DND-41 (cell line): Measurements from ENCODE around the gene PNPLA1.

ENCODE experiments used
- ATAC-seq: fragments of 200-7000 bp; cut with Tn5 transposase; 3 replicates; pipeline ENCODE4 v1.9.1; 2021; ENCODE audit warnings: low read depth; ENCODE audit not compliant: insufficient read depth
- DNase-seq: peaks from one replicate; pipeline ENCODE4 v3.0.0-alpha.2; 2020
- H2AFZ ChIP-seq: 2 replicates; pipeline ENCODE4 v1.6.0; 2012; ENCODE audit warnings: low read depth, low read length
- H3K27ac ChIP-seq: 2 replicates; pipeline ENCODE4 v1.5.1; 2012; ENCODE audit warnings: low read length, inconsistent platforms
- H3K27me3 ChIP-seq: fragments of 200-600 bp; sonication (generic); 2 replicates; pipeline ENCODE4 v1.6.0; 2012; ENCODE audit warnings: low read length, mild to moderate bottlenecking, inconsistent platforms; ENCODE audit not compliant: insufficient read depth, poor library complexity
- H3K36me3 ChIP-seq: 2 replicates; pipeline ENCODE4 v1.5.1; 2012; ENCODE audit warnings: low read length, inconsistent platforms; ENCODE audit not compliant: insufficient read depth
- H3K4me1 ChIP-seq: 2 replicates; pipeline ENCODE4 v1.5.1; 2012; ENCODE audit warnings: mild to moderate bottlenecking, low read length; ENCODE audit not compliant: insufficient read depth
- H3K4me2 ChIP-seq: 2 replicates; pipeline ENCODE4 v1.6.0; 2012; ENCODE audit warnings: mild to moderate bottlenecking, moderate library complexity, low read length, inconsistent platforms; ENCODE audit not compliant: insufficient read depth
- H3K4me3 ChIP-seq, 2 experiments: fragments of 200-600 bp in 1 of 2; shearing (Covaris generic) in 1 of 2; 2 replicates each; pipeline ENCODE4 v1.5.1; 2012 to 2016; ENCODE audit warnings: inconsistent platforms in 2 of 2, low read length in 2 of 2, mild to moderate bottlenecking in 2 of 2, low read depth in 1 of 2, moderate library complexity in 1 of 2
- H3K79me2 ChIP-seq: 2 replicates; pipeline ENCODE4 v1.6.0; 2012; ENCODE audit warnings: low read length, inconsistent platforms; ENCODE audit not compliant: insufficient read depth
- H3K9ac ChIP-seq: 2 replicates; pipeline ENCODE4 v1.6.0; 2012; ENCODE audit warnings: low read depth, mild to moderate bottlenecking, inconsistent platforms, low read length, moderate library complexity
- H3K9me3 ChIP-seq: 2 replicates; pipeline ENCODE4 v1.5.1; 2012; ENCODE audit warnings: low read length, moderate library complexity, mild to moderate bottlenecking, inconsistent platforms; ENCODE audit not compliant: insufficient read depth, severe bottlenecking
- H4K20me1 ChIP-seq: 2 replicates; pipeline ENCODE4 v1.6.0; 2012; ENCODE audit warnings: low read length; ENCODE audit not compliant: insufficient read depth
- EZH2 ChIP-seq: IDR thresholded peaks from 3 replicates; pipeline ENCODE4 v1.6.1; 2012; ENCODE audit warnings: borderline replicate concordance, low read depth, mild to moderate bottlenecking, moderate library complexity, low read length, inconsistent platforms; ENCODE audit not compliant: severe bottlenecking
- TF ChIP-seq, protein P1 (sequence below): IDR thresholded peaks from 2 replicates; pipeline ENCODE4 v1.5.1; 2012; ENCODE audit warnings: borderline replicate concordance, low read length, moderate library complexity, mild to moderate bottlenecking; ENCODE audit not compliant: poor library complexity, severe bottlenecking; ENCODE audit errors: extremely low read depth

Gene PNPLA1, protein sequence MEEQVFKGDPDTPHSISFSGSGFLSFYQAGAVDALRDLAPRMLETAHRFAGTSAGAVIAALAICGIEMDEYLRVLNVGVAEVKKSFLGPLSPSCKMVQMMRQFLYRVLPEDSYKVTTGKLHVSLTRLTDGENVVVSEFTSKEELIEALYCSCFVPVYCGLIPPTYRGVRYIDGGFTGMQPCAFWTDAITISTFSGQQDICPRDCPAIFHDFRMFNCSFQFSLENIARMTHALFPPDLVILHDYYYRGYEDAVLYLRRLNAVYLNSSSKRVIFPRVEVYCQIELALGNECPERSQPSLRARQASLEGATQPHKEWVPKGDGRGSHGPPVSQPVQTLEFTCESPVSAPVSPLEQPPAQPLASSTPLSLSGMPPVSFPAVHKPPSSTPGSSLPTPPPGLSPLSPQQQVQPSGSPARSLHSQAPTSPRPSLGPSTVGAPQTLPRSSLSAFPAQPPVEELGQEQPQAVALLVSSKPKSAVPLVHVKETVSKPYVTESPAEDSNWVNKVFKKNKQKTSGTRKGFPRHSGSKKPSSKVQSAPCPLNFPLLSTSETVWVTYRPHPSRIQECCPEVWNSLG

DNA sequence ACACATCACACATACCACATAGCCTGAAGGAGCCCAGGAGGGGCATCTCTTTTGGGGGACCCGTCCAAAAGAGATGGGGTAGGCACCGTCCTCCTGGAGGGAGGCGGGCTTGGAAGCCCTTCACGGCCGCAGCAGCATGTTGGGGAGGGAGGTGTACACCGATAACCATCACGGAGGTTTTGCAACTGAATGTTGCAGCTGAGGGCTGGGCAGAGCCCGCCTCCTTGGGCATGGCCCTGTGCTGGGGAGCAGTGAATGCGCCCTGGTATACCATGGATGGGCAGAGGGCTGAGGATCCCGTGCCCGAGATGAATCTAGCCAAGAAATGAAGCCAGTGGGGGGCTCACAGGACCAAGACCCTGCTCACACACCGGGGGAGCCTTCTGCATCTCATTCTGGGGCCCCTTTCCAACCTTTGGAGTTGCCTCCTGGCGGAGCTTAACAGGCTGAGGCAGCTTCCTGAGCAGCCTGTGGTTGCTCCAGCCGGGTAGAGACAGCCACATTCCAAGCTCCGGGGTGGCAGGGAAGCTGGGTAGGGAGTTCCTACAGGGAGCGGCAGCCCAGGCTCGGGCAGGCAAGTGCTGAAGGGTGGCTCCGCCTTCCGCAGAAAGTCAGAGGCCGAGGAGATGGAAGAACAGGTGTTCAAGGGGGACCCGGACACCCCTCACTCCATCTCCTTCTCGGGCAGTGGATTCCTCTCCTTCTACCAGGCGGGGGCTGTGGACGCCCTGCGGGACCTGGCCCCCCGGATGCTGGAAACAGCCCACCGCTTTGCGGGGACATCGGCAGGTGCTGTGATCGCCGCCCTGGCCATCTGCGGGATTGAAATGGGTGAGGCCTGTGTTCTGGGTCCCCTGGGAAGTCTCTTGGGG, at the start of gene PNPLA1:
PNPLA1 (plus strand) TSS at position 227 of the 872 bp plus-strand sequence; CDS start at position 627, 400 bp downstream.
- ATAC-seq, result no peak
- Histone ChIP-seq H4K20me1 (no peaks in the 10 kb centered on the region), H3K4me2 (no peak within 1 kb of the TSS), H3K4me3 (no peak within 1 kb of the TSS), H3K4me1 (no peaks in the 10 kb centered on the region), H2AFZ (no peak within 1 kb of the TSS), H3K36me3 (no peaks in the 10 kb centered on the region), H3K27me3 (peaks cover 14% of the 10 kb centered on the region), H3K9me3 (peaks cover 8% of the 10 kb centered on the region), H3K9ac (no peak within 1 kb of the TSS), H3K79me2 (no peaks in the 10 kb centered on the region), H3K27ac (no peak within 1 kb of the TSS)
- TF ChIP-seq, protein P1, sequence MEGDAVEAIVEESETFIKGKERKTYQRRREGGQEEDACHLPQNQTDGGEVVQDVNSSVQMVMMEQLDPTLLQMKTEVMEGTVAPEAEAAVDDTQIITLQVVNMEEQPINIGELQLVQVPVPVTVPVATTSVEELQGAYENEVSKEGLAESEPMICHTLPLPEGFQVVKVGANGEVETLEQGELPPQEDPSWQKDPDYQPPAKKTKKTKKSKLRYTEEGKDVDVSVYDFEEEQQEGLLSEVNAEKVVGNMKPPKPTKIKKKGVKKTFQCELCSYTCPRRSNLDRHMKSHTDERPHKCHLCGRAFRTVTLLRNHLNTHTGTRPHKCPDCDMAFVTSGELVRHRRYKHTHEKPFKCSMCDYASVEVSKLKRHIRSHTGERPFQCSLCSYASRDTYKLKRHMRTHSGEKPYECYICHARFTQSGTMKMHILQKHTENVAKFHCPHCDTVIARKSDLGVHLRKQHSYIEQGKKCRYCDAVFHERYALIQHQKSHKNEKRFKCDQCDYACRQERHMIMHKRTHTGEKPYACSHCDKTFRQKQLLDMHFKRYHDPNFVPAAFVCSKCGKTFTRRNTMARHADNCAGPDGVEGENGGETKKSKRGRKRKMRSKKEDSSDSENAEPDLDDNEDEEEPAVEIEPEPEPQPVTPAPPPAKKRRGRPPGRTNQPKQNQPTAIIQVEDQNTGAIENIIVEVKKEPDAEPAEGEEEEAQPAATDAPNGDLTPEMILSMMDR, result no peak
- TF ChIP-seq EZH2, result no peak
- DNase-seq, result no peak

DNA sequence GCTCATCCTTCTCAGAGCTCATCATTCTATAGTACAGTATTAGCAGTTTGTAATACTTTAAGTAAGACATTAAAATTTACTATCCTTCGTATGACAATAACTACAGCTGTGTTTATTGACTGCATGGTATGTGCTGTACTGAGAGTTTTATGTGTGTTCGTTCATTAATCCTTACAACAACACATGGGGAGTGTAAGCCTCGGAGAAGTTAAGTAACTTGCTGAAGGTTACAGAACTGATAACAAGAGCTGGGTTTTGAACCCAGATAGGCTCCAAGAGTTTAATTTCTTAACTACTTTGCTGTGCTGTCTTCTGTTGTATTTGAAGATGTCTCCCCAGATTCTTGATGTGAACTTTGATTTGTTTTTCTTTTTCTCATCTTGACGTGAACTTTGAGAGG, 49.6 kb upstream of the PNPLA1 start:
- TF ChIP-seq, protein P1, result no peak
- no peak for TF ChIP-seq EZH2
- peaks cover 90% of the 10 kb centered on the region for H3K36me3 ChIP-seq

DNA sequence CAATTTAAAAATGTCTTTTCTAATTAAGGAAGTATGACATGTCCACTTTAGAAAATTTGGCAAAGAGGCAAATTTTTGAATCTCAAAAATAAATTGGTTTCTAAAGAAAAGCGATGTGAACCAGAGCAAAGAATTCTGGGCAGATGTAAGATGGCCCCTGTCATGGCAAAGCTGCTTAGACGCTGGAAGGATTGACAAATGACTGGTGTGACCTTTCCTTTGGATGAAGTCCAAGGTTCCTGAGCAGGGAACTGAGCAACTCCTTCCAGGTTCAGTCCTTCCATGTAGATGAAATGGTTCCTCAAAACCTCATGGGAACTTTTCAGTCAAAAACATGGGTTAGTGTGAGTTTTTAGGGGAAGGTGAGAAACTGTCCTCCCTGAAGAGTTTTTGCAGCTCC, 48.2 kb upstream of the PNPLA1 start:
- no peak overlapping the region for H3K4me3 ChIP-seq
- no peaks in the 10 kb centered on the region; the same call in 1 of the 2 replicates for H4K20me1 ChIP-seq
- TF ChIP-seq, protein P1, result no peak
- no peak for TF ChIP-seq EZH2
- ATAC-seq (no peak), DNase-seq (no peak)
- peaks cover 89% of the 10 kb centered on the region for H3K36me3 ChIP-seq
- no peaks in the 10 kb centered on the region for H3K79me2 ChIP-seq
- no peak overlapping the region for H3K9ac ChIP-seq
- no peaks in the 10 kb centered on the region for H3K9me3 ChIP-seq
- no peak overlapping the region for H2AFZ ChIP-seq
- no peaks in the 10 kb centered on the region for H3K27me3 ChIP-seq
- no peaks in the 10 kb centered on the region for H3K4me1 ChIP-seq
- no peak overlapping the region for H3K4me2 ChIP-seq
- no peak overlapping the region for H3K27ac ChIP-seq

More for the DNA sequence above, 49.6 kb upstream of the PNPLA1 start:
- no peak overlapping the region for H3K4me3 ChIP-seq
- no peak overlapping the region for H2AFZ ChIP-seq
- no peak overlapping the region for H3K9ac ChIP-seq
- H3K27me3 ChIP-seq, result no peaks in the 10 kb centered on the region
- no peaks in the 10 kb centered on the region for H3K4me1 ChIP-seq
- no peak overlapping the region for H3K4me2 ChIP-seq
- H3K9me3 ChIP-seq, result no peaks in the 10 kb centered on the region
- H3K79me2 ChIP-seq, result no peaks in the 10 kb centered on the region
- no peak overlapping the region for H3K27ac ChIP-seq
- no peak for DNase-seq
- ATAC-seq, result no peak
- H4K20me1 ChIP-seq, result no peaks in the 10 kb centered on the region; the same call in 1 of the 2 replicates
